ENCODE data around the gene DOK1.

DOK1 gene

GRCh38 chr2:74526649-74527230, 27.8 kb upstream of the DOK1 start:
- no peak for DNase-seq (ENCODE audit: low read depth)
- H3K4me3 ChIP-seq (ENCODE audit: low read depth, low read length) = no peak overlapping the region
- TF ChIP-seq, protein P1, sequence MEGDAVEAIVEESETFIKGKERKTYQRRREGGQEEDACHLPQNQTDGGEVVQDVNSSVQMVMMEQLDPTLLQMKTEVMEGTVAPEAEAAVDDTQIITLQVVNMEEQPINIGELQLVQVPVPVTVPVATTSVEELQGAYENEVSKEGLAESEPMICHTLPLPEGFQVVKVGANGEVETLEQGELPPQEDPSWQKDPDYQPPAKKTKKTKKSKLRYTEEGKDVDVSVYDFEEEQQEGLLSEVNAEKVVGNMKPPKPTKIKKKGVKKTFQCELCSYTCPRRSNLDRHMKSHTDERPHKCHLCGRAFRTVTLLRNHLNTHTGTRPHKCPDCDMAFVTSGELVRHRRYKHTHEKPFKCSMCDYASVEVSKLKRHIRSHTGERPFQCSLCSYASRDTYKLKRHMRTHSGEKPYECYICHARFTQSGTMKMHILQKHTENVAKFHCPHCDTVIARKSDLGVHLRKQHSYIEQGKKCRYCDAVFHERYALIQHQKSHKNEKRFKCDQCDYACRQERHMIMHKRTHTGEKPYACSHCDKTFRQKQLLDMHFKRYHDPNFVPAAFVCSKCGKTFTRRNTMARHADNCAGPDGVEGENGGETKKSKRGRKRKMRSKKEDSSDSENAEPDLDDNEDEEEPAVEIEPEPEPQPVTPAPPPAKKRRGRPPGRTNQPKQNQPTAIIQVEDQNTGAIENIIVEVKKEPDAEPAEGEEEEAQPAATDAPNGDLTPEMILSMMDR (conservative IDR thresholded peaks at IDR 0.05; ENCODE audit: low read depth, low read length) = no peak

DNA sequence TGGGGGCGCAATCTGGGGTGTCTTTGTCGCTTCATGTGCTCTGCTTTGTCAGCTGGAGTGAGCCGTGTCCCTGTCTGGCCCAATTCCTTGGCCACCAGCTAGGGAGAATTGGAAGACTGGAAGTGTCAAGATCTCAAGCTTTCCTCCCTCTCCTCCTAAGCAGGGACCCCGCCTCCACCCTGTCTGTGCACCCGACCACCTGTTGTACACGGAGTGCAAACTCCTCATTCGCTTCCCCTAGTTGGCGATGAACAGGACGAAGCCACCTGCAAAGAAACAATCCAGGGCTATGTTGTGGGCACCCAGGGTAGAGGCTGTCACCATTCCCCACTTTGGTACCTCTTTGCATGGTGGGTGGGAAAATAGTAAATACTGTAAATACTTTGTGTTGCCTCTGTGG, 26.8 kb upstream of the DOK1 start:
- TF ChIP-seq, protein P1 (conservative IDR thresholded peaks at IDR 0.05; ENCODE audit: low read depth, low read length) = no peak
- no peak for DNase-seq (ENCODE audit: low read depth)
- no peak overlapping the region for H3K4me3 ChIP-seq (ENCODE audit: low read depth, low read length)

- no peak for DNase-seq (ENCODE audit: low read depth)
- TF ChIP-seq, protein P1 (conservative IDR thresholded peaks at IDR 0.05; ENCODE audit: low read depth, low read length) = no peak
- H3K4me3 ChIP-seq (ENCODE audit: low read depth, low read length) = peak overlapping the region; percentile 97
Observed at GRCh38 chr2:74528600-74529356, 25.7 kb upstream of the DOK1 start.

DNA sequence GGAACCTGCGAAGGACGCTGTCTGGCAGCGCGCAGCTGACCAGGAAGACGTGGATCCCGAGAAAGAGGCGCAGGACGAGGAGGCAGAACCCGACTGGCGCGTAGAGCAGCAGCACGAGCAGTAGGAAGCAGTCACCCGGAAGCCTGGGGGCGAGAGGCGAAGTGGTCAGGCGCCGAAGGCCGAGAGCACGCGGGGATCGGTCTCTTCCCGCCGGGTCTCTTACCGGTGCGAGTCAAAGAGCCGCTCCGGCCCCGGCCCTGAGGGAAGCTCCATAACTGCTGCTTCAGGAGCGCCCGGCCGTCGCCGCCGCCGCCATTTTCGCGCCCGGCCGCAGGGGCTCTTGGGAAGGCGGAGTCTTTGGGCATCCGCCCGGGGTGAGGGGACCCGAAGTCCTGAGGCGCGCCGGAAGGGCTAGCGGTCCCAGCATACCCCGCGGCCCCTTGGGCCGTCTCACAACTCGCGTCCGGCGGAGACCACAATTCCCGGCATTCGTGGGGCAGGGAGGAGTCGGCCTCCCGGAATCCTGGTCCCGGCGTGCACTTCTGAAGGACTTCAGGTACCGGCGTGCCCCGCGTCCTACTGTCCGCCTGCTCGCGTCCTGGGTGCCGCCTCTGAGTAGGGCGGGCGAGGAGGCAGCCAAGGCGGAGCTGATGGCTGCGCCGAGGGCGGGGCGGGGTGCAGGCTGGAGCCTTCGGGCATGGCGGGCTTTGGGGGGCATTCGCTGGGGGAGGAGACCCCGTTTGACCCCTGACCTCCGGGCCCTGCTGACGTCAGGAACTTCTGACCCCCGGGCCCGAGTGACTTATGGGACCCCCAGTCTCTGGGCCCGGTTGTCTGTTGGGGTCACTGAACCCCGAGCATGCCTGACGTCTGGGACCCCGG, 24.9 kb upstream of the DOK1 start, which contains the start of the genes AUP1 and HTRA2:
AUP1 (minus strand) TSS at position 350 of the 882 bp plus-strand sequence; CDS start at position 273, 77 bp downstream.
HTRA2 (plus strand) TSS at position 577 of the 882 bp plus-strand sequence; CDS start at position 651, 74 bp downstream.
- peak; percentile 100 for DNase-seq (ENCODE audit: low read depth)
- TF ChIP-seq, protein P1 (conservative IDR thresholded peaks at IDR 0.05; ENCODE audit: low read depth, low read length) = no peak
- H3K4me3 ChIP-seq (ENCODE audit: low read depth, low read length) = peak within 1 kb of the TSS; percentile 97

DNA sequence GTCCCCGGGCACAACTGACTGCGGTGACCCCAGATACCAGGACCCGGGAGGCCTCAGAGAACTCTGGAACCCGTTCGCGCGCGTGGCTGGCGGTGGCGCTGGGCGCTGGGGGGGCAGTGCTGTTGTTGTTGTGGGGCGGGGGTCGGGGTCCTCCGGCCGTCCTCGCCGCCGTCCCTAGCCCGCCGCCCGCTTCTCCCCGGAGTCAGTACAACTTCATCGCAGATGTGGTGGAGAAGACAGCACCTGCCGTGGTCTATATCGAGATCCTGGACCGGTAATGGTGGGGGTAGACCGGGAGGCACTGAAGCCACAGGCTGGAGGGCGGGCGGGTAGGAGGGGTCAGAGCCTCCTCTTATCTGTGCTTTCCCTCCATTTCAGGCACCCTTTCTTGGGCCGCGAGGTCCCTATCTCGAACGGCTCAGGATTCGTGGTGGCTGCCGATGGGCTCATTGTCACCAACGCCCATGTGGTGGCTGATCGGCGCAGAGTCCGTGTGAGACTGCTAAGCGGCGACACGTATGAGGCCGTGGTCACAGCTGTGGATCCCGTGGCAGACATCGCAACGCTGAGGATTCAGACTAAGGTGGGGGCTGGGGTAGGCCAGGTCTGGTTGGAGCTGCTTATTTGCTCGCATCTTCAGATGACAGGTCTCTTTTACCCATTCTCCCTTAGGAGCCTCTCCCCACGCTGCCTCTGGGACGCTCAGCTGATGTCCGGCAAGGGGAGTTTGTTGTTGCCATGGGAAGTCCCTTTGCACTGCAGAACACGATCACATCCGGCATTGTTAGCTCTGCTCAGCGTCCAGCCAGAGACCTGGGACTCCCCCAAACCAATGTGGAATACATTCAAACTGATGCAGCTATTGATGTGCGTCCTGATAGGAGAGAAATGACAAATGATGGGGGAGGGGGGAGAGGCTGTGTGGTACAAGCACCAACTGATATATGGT, 24.0 kb upstream of the DOK1 start:
- H3K4me3 ChIP-seq (ENCODE audit: low read depth, low read length) = peak overlapping the region; percentile 97
- TF ChIP-seq, protein P1 (conservative IDR thresholded peaks at IDR 0.05; ENCODE audit: low read depth, low read length) = no peak
- DNase-seq (ENCODE audit: low read depth) = peak; percentile 54

- TF ChIP-seq, protein P1 (conservative IDR thresholded peaks at IDR 0.05; ENCODE audit: low read depth, low read length) = no peak
- no peak for DNase-seq (ENCODE audit: low read depth)
- no peak overlapping the region for H3K4me3 ChIP-seq (ENCODE audit: low read depth, low read length)
Observed at GRCh38 chr2:74531666-74532065, 22.9 kb upstream of the DOK1 start.
